Sigmoid colon (tissue), 7 donors: ENCODE results near the gene ZSCAN2. TPM values are rescaled to one million over a fixed set of nuclear protein-coding genes. Genes with fewer than 3 reads are reported as not detected.

Experiments used
- DNase-seq: peaks from one replicate; pipeline ENCODE4 v3.0.0-alpha.2; 2019
- H3K27ac ChIP-seq, 4 donors: fragments of 200-600 bp; sonication (generic); one replicate each; pipeline ENCODE4 v1.5.1; 2016 to 2019; ENCODE audit warnings: mild to moderate bottlenecking in 1 of 4
- H3K27me3 ChIP-seq, 3 donors: fragments of 200-600 bp; sonication (generic); one replicate each; pipeline ENCODE4 v1.5.1; 2019; ENCODE audit warnings: mild to moderate bottlenecking in 1 of 3
- H3K36me3 ChIP-seq, 4 donors: fragments of 200-600 bp; sonication (generic); one replicate each; pipeline ENCODE4 v1.5.1; 2016 to 2019
- H3K4me1 ChIP-seq, 4 donors: fragments of 200-600 bp; sonication (generic); one replicate each; pipeline ENCODE4 v1.5.1; 2017 to 2019
- H3K4me3 ChIP-seq, 4 donors: fragments of 200-600 bp; sonication (generic); one replicate each; pipeline ENCODE4 v1.5.1; 2017 to 2019; ENCODE audit warnings: mild to moderate bottlenecking in 2 of 4, moderate library complexity in 1 of 4
- H3K9me3 ChIP-seq, 4 donors: fragments of 200-600 bp in 3 of 4; sonication (generic) in 3 of 4; one replicate each; pipeline versions ENCODE4 v1.5.1 to v1.6.1; 2013 to 2019
- EP300 ChIP-seq, 4 donors: sonication (generic); formaldehyde crosslinking; IDR thresholded peaks; one replicate each; pipeline ENCODE4 v1.6.1; 2017; ENCODE audit warnings: antibody characterized with exemption in 4 of 4
- POLR2A ChIP-seq, 2 donors: fragments of 450-650 bp; IDR thresholded peaks; one replicate each; pipeline ENCODE4 v1.6.1; 2016; ENCODE audit warnings: antibody characterized with exemption in 2 of 2, mild to moderate bottlenecking in 2 of 2, moderate library complexity in 2 of 2
- POLR2AphosphoS5 ChIP-seq, 4 donors: sonication (generic); formaldehyde crosslinking; IDR thresholded peaks; one replicate each; pipeline ENCODE4 v1.6.1; 2017; ENCODE audit warnings: antibody characterized with exemption in 4 of 4
- WGBS, 2 donors: extraction: QIAGEN DNeasy Blood & Tissue Kit; methylation state at CpG; one replicate each; pipeline ENCODE4 v1.1.7; 2013; 5-methylcytosine and 5-hydroxymethylcytosine counted together
- intact Hi-C: fragments of 100-400 bp; cut with DNase I; formaldehyde crosslinking; loops from one replicate; pipeline ENCODE4 v1.15.1; 2023
- polyA plus RNA-seq, 3 donors: library from polyadenylated mRNA; stranded (reverse); fragments of 200-250 nt; gene quantifications; one replicate each; pipeline ENCODE4 v1.2.3, GENCODE V29; 2013
- total RNA-seq, 4 donors: library from RNA; depleted of rRNA; stranded (reverse); fragments of >200 nt; gene quantifications; one replicate each; pipeline ENCODE4 v1.1.0, GENCODE V29; 2016
- TF ChIP-seq, protein P1 (sequence below), 4 experiments: fragments of 450-650 bp in 3 of 4; fragments of 200-600 bp in 1 of 4; IDR thresholded peaks; one replicate each; pipeline ENCODE4 v1.5.1; 2016 to 2019; ENCODE audit warnings: antibody characterized with exemption in 4 of 4, mild to moderate bottlenecking in 3 of 4, moderate library complexity in 2 of 4
- donor health status: healthy with polysubstance abuse.
- donor health status: Bipolar disorder and iron deficiency.
- donor health status: healthy.

ZSCAN2 gene
- total and polyA plus RNA-seq, 7 donors: 2.4 to 17.0 (median 5.4) TPM

DNA sequence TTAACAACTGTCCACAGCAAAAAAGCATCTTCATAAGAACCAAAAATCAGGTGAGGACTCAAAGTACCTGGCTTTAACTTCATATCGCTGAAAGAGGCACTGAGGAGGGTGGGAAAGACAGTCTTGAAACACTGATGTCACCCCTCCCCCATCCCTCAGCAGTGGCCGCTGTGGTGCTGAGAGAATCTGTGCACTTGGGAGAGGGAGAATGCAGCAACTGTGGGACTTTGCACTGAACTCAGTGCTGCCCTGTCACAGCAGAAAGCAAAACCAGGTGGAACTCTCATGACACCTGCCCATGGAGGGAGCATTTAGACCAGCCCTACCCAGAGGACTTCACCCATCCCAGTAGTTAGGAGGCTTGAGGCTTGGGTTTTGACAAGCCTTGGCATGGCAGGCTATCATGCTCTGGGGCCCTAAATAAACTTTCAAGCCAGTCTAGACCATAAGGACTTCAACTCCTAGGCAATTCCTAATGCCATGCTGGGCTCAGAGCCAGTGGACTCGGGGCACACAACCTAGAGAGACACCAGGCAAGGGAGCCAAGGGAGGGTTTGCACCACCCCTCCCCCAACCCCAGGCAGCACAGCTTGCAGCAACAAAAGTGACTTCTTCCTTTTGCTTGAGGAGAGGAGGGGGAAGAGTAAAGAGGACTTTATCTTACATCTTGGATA is 6.1 kb upstream of the ZSCAN2 start:
- Histone ChIP-seq H3K4me3 (no peak overlapping the region), H3K27ac (no peak overlapping the region), H3K36me3 (no peaks in the 10 kb centered on the region), H3K27me3 (no peaks in the 10 kb centered on the region), H3K9me3 (no peaks in the 10 kb centered on the region), H3K4me1 (peaks cover 0 to 7% (median 0%) of the 10 kb centered on the region in 4 donors)
- TF ChIP-seq POLR2A (IDR thresholded peaks at IDR 0.05): no peak
- no peak for TF ChIP-seq EP300 (IDR thresholded peaks at IDR 0.05)
- no peak for TF ChIP-seq POLR2AphosphoS5 (IDR thresholded peaks at IDR 0.05)
- TF ChIP-seq, protein P1, sequence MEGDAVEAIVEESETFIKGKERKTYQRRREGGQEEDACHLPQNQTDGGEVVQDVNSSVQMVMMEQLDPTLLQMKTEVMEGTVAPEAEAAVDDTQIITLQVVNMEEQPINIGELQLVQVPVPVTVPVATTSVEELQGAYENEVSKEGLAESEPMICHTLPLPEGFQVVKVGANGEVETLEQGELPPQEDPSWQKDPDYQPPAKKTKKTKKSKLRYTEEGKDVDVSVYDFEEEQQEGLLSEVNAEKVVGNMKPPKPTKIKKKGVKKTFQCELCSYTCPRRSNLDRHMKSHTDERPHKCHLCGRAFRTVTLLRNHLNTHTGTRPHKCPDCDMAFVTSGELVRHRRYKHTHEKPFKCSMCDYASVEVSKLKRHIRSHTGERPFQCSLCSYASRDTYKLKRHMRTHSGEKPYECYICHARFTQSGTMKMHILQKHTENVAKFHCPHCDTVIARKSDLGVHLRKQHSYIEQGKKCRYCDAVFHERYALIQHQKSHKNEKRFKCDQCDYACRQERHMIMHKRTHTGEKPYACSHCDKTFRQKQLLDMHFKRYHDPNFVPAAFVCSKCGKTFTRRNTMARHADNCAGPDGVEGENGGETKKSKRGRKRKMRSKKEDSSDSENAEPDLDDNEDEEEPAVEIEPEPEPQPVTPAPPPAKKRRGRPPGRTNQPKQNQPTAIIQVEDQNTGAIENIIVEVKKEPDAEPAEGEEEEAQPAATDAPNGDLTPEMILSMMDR (IDR thresholded peaks at IDR 0.05): no peak
- intact Hi-C loops: no loop called here
- DNase-seq: no peak
- 73 to 80% methylated on average over 3 of the region's 3 CpGs for WGBS, 2 donors

DNA sequence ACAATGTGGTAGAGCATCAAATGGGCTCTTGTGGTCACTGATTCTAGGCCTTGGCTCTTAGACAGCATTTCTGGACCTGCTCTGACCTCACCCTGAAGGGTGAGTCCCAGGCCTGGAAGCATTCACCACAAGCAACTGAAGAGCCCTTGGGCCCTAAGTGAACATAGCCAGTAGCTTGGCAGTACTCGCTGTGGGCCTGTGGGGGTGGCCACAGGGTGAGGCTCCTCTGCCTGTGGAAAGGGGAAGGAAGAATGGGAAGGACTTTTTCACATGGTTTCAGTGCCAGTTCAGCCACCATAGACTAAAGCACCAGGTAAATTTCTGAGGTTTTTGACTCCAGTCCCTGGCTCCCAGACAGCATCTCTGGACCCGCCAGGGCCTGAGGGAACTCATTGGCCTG is 5.1 kb upstream of the ZSCAN2 start:
- H3K4me3 ChIP-seq: no peak overlapping the region
- H3K9me3 ChIP-seq: no peaks in the 10 kb centered on the region
- no peaks in the 10 kb centered on the region for H3K27me3 ChIP-seq
- H3K4me1 ChIP-seq: peaks cover 0 to 12% (median 1%) of the 10 kb centered on the region in 4 donors
- H3K27ac ChIP-seq: no peak overlapping the region
- no peak for DNase-seq
- WGBS, 2 donors: 89 to 97% methylated on average over 2 of the region's 2 CpGs
- intact Hi-C loops: no loop called here
- H3K36me3 ChIP-seq: no peaks in the 10 kb centered on the region
- TF ChIP-seq EP300 (IDR thresholded peaks at IDR 0.05) (no peak), POLR2A (IDR thresholded peaks at IDR 0.05) (no peak), POLR2AphosphoS5 (IDR thresholded peaks at IDR 0.05) (no peak)
- TF ChIP-seq, protein P1 (IDR thresholded peaks at IDR 0.05): no peak

DNA sequence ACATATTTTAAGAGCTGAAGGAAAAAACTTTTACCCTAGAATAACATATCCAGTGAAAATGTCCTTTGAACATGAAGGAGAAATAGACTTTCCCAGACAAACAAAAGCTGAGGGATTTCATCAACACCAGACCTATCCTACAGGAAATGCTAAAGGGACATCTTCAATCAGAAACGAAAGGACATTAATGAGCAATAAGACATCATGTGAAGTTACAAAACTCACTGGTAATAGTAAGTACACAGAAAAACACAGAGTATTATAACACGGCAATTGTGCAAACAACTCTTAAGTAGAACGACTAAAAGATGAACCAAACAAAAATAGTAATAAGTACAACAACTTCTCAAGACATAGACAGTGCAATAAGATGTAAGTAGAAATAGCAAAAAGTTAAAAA is 3.5 kb upstream of the ZSCAN2 start:
- peaks cover 0 to 22% (median 9%) of the 10 kb centered on the region in 4 donors for H3K4me1 ChIP-seq
- H3K36me3 ChIP-seq: no peaks in the 10 kb centered on the region
- no peaks in the 10 kb centered on the region for H3K27me3 ChIP-seq
- no peak overlapping the region for H3K4me3 ChIP-seq
- intact Hi-C loops: no loop called here
- H3K9me3 ChIP-seq: no peaks in the 10 kb centered on the region
- TF ChIP-seq POLR2A (IDR thresholded peaks at IDR 0.05) (no peak), POLR2AphosphoS5 (IDR thresholded peaks at IDR 0.05) (no peak), EP300 (IDR thresholded peaks at IDR 0.05) (no peak)
- TF ChIP-seq, protein P1 (IDR thresholded peaks at IDR 0.05): no peak
- WGBS, 2 donors: 79 to 81% methylated on average over 3 of the region's 3 CpGs
- no peak overlapping the region for H3K27ac ChIP-seq
- DNase-seq: no peak

DNA sequence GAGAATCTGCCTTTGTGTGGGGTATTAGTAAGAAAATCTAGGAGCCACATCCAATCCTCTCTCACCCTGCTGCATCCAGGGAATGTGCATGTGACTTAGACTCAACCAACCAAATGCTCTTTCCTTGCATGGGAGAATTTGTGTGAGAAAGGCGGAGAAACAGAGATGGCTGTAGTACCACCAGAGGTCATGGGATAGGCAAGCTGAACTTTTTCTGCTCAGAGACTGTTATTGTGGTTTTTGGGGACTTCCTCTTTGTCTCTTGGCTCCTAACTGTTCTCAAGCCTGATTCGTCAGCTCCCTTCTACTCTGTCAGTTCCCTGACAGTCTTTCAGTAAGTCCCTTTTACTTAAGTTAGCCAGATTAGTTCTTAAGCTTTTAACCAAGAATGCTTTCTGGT is 2.6 kb upstream of the ZSCAN2 start:
- H3K4me3 ChIP-seq: no peak overlapping the region

More for the DNA sequence above, 2.6 kb upstream of the ZSCAN2 start:
- TF ChIP-seq POLR2A (IDR thresholded peaks at IDR 0.05): no peak
- TF ChIP-seq, protein P1 (IDR thresholded peaks at IDR 0.05): no peak
- no peak for TF ChIP-seq EP300 (IDR thresholded peaks at IDR 0.05)
- TF ChIP-seq POLR2AphosphoS5 (IDR thresholded peaks at IDR 0.05): no peak
- no peaks in the 10 kb centered on the region for H3K9me3 ChIP-seq
- H3K27me3 ChIP-seq: no peaks in the 10 kb centered on the region
- DNase-seq: no peak
- intact Hi-C loops: no loop called here
- peak overlapping the region in 1 of 4 donors; percentile 12 for H3K27ac ChIP-seq
- H3K4me1 ChIP-seq: peaks cover 0 to 22% (median 10%) of the 10 kb centered on the region in 4 donors
- no peaks in the 10 kb centered on the region for H3K36me3 ChIP-seq
- 48 to 81% methylated on average over 2 of the region's 2 CpGs for WGBS, 2 donors
